Measurements from ENCODE around the gene NFATC2IP. TPM values are rescaled to one million over a fixed set of nuclear protein-coding genes. Genes with fewer than 3 reads are reported as not detected.

Gene NFATC2IP
- polyA plus RNA-seq (39.1 and 42.6 TPM in 2 replicates), polyA minus RNA-seq (22.0 and 28.2 TPM in 2 replicates)

DNA sequence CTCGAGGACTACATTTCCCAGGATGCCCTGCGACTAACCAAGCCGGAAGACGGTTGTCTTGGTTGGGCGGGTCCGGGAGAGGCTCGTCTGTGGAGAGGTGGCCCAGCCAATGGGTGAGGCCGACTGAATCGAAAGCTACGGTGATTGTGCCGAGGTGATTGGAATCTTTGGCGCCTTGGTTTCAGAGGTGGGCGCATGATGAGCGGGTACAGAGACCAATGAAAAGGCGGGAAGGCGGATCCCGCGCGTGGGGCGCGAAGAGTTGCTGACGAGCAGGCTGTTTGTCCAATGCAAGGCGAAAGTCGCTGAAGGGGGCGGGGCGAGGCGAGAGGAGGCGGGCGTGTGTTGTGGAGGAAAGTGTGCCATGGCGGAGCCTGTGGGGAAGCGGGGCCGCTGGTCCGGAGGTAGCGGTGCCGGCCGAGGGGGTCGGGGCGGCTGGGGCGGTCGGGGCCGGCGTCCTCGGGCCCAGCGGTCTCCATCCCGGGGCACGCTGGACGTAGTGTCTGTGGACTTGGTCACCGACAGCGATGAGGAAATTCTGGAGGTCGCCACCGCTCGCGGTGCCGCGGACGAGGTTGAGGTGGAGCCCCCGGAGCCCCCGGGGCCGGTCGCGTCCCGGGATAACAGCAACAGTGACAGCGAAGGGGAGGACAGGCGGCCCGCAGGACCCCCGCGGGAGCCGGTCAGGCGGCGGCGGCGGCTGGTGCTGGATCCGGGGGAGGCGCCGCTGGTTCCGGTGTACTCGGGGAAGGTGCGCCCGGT is at the start of gene NFATC2IP:
NFATC2IP (plus strand) TSS at position 290 of the 762 bp plus-strand sequence; CDS start at position 365, 75 bp downstream.
- Histone ChIP-seq H3K9me2 (ENCODE audit: insufficient read depth, low read length) (no peaks in the 10 kb centered on the region), H3K4me3 (ENCODE audit: low read length) (peak within 1 kb of the TSS; percentile 91), H3F3A (ENCODE audit: insufficient read depth, low read length, poor library complexity, severe bottlenecking) (no peaks in the 10 kb centered on the region), H4K20me1 (ENCODE audit: insufficient read depth) (no peaks in the 10 kb centered on the region), H2AFZ (ENCODE audit: low read depth, low read length) (peak within 1 kb of the TSS; percentile 76), H3K27ac (ENCODE audit: low read length) (peak within 1 kb of the TSS; percentile 54), H3K9me3 (ENCODE audit: low read length) (no peaks in the 10 kb centered on the region), H3K79me2 (replicated peaks; ENCODE audit: insufficient read depth, low read length) (peaks cover 14% of the 10 kb centered on the region), H3K4me2 (ENCODE audit: low read length) (peak within 1 kb of the TSS; percentile 77), H3K36me3 (ENCODE audit: insufficient read depth, low read length) (no peaks in the 10 kb centered on the region), H3K9ac (ENCODE audit: low read length) (peak within 1 kb of the TSS; percentile 74), H3K27me3 (ENCODE audit: insufficient read depth, low read depth, low read length) (no peaks in the 10 kb centered on the region)
- TF ChIP-seq TAF1 (IDR thresholded peaks at IDR 0.05; ENCODE audit: low read depth) (peak; percentile 84), POLR2AphosphoS5 (IDR thresholded peaks at IDR 0.05) (peak; percentile 70), CTCF (IDR thresholded peaks at IDR 0.05; ENCODE audit: poor library complexity, severe bottlenecking) (no peak), MXI1 (conservative IDR thresholded peaks at IDR 0.05; ENCODE audit: poor library complexity, severe bottlenecking) (peak; percentile 76)

DNA sequence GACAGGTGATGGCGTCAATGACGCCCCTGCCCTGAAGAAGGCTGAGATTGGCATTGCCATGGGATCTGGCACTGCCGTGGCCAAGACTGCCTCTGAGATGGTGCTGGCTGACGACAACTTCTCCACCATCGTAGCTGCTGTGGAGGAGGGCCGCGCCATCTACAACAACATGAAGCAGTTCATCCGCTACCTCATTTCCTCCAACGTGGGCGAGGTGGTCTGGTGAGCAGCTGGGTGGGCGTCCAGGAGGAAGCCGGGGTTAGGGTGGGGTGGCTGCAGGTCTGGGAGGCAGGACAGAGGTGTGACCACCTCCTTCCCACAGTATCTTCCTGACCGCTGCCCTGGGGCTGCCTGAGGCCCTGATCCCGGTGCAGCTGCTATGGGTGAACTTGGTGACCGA is 48.9 kb upstream of the NFATC2IP start:
- Histone ChIP-seq H3K9me2 (ENCODE audit: insufficient read depth, low read length) (no peaks in the 10 kb centered on the region), H3K9ac (ENCODE audit: low read length) (no peak overlapping the region), H2AFZ (ENCODE audit: low read depth, low read length) (no peak overlapping the region), H3K36me3 (ENCODE audit: insufficient read depth, low read length) (no peaks in the 10 kb centered on the region), H3K9me3 (ENCODE audit: low read length) (no peaks in the 10 kb centered on the region), H3K27ac (ENCODE audit: low read length) (no peak overlapping the region), H3K79me2 (replicated peaks; ENCODE audit: insufficient read depth, low read length) (no peaks in the 10 kb centered on the region), H4K20me1 (ENCODE audit: insufficient read depth) (no peaks in the 10 kb centered on the region), H3K27me3 (ENCODE audit: insufficient read depth, low read depth, low read length) (no peaks in the 10 kb centered on the region), H3F3A (ENCODE audit: insufficient read depth, low read length, poor library complexity, severe bottlenecking) (no peaks in the 10 kb centered on the region), H3K4me2 (ENCODE audit: low read length) (no peak overlapping the region), H3K4me3 (ENCODE audit: low read length) (no peak overlapping the region)
- TF ChIP-seq CTCF (IDR thresholded peaks at IDR 0.05; ENCODE audit: poor library complexity, severe bottlenecking) = no peak
- TF ChIP-seq, protein P1, sequence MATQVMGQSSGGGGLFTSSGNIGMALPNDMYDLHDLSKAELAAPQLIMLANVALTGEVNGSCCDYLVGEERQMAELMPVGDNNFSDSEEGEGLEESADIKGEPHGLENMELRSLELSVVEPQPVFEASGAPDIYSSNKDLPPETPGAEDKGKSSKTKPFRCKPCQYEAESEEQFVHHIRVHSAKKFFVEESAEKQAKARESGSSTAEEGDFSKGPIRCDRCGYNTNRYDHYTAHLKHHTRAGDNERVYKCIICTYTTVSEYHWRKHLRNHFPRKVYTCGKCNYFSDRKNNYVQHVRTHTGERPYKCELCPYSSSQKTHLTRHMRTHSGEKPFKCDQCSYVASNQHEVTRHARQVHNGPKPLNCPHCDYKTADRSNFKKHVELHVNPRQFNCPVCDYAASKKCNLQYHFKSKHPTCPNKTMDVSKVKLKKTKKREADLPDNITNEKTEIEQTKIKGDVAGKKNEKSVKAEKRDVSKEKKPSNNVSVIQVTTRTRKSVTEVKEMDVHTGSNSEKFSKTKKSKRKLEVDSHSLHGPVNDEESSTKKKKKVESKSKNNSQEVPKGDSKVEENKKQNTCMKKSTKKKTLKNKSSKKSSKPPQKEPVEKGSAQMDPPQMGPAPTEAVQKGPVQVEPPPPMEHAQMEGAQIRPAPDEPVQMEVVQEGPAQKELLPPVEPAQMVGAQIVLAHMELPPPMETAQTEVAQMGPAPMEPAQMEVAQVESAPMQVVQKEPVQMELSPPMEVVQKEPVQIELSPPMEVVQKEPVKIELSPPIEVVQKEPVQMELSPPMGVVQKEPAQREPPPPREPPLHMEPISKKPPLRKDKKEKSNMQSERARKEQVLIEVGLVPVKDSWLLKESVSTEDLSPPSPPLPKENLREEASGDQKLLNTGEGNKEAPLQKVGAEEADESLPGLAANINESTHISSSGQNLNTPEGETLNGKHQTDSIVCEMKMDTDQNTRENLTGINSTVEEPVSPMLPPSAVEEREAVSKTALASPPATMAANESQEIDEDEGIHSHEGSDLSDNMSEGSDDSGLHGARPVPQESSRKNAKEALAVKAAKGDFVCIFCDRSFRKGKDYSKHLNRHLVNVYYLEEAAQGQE (IDR thresholded peaks at IDR 0.05; ENCODE audit: borderline replicate concordance) = no peak
- no peak for TF ChIP-seq RAD21 (conservative IDR thresholded peaks at IDR 0.05)
- no peak for TF ChIP-seq TAF1 (IDR thresholded peaks at IDR 0.05; ENCODE audit: low read depth)
- no peak for TF ChIP-seq MXI1 (conservative IDR thresholded peaks at IDR 0.05; ENCODE audit: poor library complexity, severe bottlenecking)
- no peak for TF ChIP-seq EZH2 (IDR thresholded peaks at IDR 0.05; ENCODE audit: borderline replicate concordance, insufficient read depth, low read length, poor library complexity, severe bottlenecking)
- no peak for TF ChIP-seq POLR2AphosphoS5 (IDR thresholded peaks at IDR 0.05)
- TF ChIP-seq EP300 (conservative IDR thresholded peaks at IDR 0.05; ENCODE audit: poor library complexity, severe bottlenecking) = no peak
- TF ChIP-seq SMC3 (conservative IDR thresholded peaks at IDR 0.05; ENCODE audit: poor library complexity) = no peak

Data from neural cell (in vitro differentiated cells).